HUDEP-2 (cell line): Measurements from ENCODE around the gene PRICKLE3.
"Not testable (repeated sequence)": the region's sequence is repeated elsewhere in the genome, so short reads cannot be mapped to it uniquely, and the experiment has no call there.

Experiments
- DNase-seq, 76 experiments: peaks; one replicate each; lab custom pipeline; 2025; ENCODE audit not compliant: unreplicated experiment in 76 of 76; lab: John Stamatoyannopoulos, UW

Gene PRICKLE3

DNA sequence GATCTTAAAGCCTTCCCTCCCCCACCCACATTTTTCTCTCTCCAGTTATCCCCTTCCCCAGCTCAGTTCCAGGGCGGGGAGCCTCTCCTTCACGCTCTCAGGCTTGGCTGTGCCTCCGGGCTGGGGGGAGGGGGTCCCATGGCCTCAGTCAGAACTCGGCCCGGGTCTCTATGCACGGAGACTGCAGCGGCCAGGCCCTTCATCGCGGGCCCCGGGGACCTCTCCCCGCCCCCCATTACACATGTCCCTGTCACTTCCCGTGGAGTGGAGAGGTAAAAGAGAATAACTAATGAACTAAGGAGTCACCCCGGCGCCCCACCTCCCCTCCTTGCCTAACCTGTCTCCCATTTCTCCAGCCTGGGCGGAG lies 838 bp upstream of the PRICKLE3 start:
- no peak for DNase-seq

DNA sequence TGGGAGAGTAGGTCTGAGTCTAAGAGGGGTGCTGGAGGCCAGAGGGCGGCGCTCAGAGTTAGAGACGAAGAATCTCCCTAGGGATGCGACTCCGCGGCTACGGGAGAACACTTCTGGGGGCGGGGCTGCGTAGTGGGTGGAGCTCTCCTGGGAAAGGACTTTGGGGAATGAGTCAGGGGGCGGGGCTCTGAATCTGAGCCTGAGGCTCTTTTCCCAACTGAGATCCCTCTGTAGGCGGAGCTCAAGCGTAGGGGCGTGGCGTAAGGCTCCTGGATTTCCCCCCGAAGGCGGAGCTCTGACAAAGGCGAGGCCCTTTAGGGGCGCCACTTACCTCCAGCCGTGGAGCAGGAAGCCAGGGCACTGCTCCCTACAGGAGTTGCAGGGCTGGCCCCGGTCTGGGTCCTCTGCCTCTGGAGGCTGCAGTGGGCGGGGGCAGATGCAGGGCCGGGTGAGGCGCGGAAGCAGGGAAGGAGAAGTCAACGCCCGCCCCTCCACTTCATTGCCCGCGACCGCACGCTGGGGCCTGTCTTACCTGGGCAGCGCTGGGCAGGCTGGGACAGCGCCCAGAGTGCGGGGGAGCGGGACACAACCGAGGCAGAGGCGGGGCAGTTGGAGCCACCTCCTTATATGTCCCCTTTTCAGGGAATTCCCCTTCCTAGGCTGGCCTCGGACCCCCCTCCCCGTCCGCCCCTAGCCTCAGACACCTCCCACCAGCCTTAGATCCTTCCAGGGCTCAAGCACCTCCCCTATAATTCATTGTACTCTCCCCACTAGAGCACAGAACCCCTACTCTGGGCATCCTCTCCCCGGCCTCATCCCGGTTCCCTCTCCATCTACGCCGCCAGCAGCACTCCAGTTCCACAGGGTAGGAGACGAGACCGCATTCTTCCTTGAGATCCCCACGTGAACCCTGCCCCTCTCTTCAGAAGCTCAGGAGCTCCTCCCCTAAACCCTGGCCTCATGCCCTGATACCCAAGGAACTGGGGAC lies 1.6 kb downstream of the PRICKLE3 start:
- peak in 36 of 76 experiments; percentile 8 to 62 (median 28) for DNase-seq

DNA sequence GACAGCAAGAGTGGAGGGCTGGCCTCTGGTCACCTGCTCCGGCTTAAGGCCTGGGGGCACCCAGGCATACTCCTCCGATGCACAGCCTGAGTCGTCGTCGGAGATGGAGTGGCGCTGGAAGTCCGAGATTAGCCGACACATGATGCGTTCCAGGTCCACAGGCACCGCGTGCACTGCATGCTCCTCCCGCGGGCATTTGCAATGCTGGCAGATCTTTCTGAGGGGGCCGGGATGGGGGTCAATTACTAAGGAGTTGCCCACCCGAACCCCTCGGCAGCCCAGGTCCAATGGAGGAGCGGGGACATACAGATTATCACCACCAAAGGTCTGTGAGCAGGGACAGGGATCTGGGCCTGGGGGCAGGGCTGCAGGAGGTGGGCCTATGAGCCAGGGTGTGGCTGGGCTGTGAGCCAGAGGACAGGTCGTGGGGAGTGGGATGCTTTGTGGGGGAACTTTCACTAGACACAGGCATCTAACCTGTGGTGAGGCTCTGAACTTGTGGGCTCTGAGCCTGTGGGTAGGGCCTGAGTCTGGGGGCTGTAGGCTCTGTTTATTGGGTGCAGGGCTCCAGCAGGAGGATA lies 2.4 kb downstream of the PRICKLE3 start:
- DNase-seq: no peak

DNA sequence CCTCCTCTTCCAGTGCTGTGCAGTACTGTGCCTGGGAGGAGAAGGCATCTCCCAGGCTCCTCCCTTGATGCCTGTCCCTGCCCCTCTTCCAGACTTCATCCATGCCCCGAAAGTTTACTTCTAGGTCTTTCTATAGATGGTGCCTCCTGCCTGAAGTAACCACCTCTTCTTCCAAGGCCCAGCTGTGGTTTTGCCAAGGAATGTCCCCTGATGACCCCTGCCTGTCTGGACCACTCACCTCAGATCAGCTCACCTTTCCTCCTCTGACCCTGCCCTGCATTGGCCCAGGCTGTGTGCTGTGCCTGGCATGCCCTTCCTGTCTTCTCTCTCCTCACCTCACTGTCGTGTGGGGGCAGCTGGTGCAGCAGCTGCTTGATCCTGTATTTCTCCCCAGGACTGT lies 6.8 kb downstream of the PRICKLE3 start:
- no peak for DNase-seq

DNA sequence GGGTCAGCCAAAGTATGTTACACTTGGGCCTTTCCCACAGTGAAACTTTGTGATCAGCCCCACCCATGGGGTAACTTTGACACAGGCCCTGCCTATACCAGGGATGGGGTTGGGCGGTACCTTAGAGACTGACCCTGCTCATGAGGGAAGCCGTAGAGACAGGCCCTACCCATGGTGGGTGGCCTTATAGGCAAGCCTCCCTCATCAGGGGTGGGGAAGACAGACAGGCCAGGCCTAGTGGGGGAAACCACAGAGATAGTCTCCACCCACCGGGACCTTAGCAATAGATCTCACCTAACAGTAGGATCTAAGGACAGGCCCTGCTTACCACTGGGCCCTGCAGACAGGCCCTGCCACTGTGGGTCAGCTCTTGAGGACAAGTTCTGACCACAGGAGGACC lies 7.6 kb downstream of the PRICKLE3 start:
- peak in 27 of 76 experiments; percentile 0 to 52 (median 21) for DNase-seq

DNA sequence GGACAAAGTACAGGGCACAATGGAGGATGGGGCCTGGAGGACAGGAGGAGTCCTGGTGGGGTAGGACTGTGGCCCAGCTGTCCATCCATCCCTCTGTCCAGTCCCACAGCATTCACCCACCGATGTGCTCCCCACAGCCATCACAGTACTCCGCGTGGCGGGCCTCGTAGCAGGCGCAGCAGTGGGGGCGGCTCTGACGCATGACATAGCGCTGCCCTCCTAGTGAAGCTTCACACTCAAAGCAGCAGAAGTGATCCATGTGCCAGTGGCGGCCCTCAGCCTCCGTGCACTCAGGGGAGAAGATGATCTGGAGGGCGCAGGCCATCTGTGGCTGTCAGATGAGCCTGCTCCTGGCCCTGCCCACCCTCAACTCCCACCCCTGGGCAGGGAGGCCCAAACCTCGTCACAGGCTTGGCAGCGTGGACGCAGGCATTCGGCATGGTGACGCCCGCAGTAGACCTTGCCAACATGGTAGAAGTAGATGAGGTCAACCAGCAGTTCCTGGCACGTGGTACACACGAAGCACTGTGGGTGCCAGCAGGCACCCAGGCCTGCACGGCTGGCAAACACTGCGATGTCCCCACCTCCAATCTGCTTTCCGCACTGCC lies 8.2 kb downstream of the PRICKLE3 start:
- peak in 7 of 76 experiments; percentile 3 to 48 (median 14) for DNase-seq

DNA sequence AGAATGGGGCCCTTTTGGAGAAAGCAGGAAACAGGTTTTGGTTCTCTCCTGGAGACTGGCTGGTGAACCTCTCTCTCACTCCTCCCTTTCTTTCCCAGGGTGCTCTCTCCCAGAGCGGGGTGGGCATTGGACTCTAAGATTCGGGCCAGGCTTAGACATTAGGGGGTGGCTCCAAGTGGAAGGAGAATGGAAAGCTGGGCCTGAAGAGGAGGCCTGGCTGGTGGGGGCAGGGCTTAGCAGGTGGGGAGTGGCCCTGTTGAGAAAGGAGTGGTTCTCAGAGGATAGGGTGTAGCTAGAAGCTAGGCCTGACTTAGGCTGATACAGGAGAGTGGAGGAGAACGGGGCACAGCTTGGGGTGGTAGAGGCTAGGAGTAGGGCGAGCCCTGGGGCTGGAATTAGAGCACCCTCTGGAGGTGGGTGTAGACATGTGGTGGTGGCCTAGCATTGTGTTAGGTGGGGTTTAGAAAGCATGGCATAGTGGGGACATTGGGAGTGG lies 8.8 kb downstream of the PRICKLE3 start:
- peak in 73 of 76 experiments; percentile 15 to 89 (median 70) for DNase-seq

DNA sequence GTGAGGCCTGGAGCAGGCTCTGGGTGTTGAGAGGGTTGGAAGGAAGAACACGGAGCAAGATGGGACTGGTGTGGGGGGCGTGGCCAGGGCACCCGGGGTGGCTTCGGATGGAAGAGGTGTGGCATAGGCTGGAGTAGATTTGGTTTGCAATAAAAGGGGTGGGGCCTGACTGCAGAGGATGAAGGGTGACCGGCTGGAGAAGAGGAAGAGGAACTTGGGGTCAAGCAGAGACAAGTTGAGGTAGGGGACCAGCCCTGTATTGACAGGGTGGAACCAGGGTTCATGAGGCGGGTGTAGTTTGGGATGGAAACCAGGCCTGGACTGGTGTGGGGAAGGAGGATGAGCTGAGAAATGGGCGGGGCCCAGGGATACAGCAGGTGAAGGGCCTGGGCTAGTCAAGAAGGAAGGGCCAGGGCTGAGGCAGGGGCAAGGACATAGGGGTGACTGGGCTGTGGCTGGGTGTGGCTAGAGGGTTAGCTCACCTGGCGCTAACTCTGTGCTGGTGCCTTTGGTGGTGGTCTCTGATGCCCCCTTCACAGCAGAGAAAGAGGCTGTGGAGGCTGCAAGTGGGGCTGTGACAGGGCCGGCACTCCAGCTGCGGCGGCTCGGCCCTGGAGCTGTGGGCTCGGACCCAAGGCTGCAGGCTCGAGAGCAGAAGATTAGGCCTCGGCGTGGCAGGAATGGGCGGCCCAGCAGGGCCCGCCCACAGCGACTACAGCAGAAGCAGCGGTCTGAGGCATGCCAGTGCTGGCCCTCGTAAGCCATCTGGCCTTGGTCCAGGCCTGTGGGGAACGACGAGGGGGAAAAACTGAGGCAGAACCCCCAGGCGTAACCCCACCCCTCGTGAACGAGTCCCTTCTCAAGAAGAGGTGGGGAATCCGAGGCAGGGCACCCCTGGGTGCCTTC lies 9.5 kb downstream of the PRICKLE3 start:
- peak in 69 of 76 experiments; percentile 1 to 74 (median 50) for DNase-seq

DNA sequence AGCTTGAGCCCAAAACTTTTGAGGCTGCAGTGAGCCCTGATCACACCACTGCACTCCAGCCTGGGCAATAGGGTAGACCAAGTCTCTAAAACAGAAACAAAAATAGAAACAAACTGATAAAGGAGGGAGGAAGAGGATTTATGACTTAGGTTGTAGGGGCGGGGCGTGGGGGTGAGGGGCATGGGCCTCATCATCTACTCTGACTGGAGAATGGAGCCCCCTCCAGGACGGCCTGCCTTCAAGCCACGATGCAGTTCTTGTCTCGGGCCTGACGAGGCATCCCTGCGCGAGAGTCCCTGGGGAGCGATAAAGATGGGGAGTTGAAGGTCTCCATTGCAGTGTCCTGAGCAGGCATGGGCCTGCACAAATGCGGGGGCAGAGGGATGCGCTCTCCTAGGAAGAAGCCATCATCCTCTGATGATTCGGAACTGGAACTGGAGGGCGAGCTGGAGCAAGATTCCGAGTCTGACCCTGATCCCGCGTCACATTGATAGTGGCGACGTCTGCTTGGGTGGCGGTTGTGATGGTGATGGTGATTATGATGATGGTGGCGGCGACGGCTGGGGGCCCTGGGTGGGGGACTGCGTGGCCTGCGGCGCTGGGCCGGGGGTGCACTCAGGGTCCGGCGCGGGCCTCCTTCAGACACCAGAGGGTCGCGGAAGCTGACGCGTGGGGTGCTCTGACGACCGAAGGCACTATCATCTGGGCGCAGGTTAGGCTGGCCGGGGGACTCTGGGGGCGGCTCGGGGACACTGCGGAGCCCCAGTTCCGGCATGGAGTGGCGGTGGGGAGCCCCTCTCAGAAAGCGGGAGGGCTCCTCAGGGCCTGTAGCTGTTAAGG lies 10.5 kb downstream of the PRICKLE3 start:
- DNase-seq: no peak

DNA sequence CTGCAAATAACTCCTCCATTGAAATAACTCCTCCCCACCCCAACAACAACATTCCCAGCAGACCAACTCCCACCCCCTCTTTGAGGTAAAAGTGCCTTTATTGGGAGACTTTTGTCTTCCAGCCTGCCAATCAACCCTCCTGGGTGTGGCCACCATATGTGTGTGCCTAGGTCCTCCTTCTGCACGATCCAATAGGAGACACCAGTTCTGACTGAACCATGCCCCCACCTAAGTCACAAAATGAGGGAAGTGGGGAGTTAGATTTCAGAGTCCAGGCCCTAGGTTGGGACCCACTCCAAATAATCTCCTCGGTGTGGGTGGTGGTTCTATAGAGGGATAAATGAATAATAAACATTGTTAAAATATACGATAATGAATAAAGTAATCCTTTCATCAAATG lies 11.4 kb downstream of the PRICKLE3 start:
- DNase-seq: peak in 10 of 76 experiments; percentile 1 to 11 (median 6)

DNA sequence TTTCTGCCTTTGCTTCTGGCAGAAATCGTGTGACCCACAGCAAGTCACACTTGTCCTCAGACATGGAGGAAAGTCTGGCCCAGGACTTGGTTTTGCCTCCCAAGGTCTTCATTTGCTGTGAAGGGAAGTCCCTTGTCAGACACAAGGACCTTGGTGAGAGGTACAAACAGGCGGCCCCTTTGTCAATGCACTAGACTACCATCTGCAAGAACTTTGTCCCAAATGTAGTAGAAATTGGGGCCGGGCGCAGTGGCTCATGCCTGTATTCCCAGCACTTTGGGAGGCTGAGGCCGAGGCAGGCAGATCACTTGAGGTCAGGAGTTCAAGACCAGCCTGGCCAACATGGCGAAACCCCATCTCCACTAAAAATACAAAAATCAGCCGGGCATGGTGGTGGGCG lies 12.6 kb downstream of the PRICKLE3 start:
- not testable (repeated sequence) for DNase-seq

DNA sequence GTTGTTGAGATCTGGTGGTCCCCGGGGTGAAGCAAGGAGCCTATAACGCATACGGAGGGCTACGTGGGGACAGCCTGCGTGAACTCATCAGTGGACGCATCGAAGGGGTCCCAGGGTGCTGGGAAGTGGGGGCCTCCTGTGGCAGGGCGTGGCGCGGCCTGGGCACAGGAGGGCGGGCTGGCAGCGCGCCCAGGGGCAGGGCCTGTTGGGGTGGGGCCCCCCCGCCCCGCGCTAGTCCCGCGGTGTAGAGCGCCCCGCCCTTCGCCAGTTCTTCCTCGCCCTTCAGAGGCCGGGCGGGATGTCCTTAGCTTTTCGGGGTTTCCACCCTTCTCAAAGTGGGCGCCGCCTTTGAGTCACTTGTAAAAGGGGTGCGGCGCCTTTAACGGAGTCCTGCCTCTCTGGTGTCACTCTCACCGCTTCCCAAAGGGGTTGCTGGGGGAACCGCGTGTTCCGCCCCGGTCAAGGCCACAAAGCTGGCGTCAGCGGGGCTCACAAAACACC lies 13.8 kb downstream of the PRICKLE3 start:
- DNase-seq: peak in 74 of 76 experiments; percentile 9 to 89 (median 79)

DNA sequence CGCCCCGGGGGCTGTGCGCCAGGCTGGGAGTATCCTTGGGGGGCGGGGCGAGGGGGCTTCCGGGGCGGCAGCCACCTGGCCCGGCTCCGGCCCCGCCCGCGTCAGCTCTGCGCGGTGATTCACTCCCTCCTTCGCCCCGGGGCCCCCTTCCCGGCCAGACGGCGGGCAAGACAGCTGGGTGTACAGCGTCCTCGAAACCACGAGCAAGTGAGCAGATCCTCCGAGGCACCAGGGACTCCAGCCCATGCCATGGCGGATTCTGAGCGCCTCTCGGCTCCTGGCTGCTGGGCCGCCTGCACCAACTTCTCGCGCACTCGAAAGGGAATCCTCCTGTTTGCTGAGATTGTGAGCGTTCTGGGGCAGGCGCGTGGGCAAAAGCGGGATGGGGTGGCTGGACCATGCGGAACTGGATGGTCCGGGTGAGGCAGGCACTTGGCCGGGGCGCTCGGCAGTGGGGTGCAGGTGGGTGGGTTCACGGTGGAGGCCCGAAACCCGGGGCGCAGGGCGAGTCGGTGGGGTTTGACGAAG lies 14.4 kb downstream of the PRICKLE3 start, which contains the start of gene PLP2:
Gene PLP2, plus strand, starts transcription at position 147 of the 528 bp plus-strand sequence. Its CDS starts 103 bp downstream, at position 250.
- DNase-seq: peak in 39 of 76 experiments; percentile 6 to 57 (median 20)

DNA sequence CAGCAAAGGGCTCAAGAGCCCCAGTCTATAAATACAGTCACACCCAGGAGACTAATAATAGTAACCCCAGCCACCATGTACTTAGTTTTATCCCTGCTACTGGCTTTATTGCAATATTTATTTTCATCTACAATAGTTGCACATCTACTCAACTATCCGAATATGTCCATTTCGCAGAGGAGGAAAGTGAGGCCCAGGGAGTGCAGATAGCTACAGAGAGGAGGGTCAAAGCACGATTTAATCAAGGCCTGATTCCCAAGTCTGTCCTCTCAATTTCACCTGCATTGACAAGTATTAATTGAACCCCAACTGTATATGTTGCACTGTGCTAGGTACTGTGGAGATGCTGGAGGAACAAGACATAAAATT lies 18.4 kb downstream of the PRICKLE3 start:
- DNase-seq: peak in 1 of 76 experiments; percentile 42

DNA sequence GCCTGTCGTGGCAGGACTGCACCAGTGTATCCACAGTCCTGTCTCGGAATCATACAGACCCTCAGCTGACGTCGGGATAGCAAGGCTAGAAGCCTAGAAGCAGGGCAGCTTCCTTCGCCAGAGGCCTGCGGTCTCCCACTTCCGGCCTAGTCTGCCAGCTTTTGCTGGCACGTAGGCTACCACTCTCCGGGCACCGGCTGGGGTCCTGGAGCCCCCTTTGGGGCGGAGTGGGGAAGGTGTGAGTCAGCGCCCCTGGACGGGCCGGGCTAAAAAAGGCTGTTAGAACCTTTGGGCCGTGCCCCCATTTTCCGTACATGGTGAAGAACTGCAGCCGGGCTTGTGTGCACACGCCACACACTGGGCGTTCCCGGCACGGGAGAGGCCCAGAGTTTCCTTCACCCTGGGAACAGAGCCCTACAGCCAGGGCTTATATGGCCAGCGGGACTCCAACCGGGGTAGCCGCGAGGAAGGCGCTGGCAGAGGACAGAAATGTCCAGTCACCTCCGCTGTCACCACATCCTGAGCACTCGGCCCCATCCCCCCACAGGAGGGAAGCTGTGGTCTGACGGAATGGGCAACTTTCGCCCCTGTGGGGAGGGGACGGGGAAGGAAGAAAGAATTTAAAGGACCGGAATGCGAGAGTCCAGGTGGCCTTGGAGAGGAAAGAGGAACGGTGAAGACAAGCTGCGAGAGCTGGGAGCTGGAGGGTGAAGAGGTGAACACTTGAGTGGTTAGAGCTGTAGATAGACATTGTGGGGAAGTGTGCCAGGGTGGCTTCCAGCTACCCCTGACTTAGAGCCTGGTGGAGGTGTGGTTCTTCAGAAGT lies 19.0 kb downstream of the PRICKLE3 start:
- DNase-seq: peak in 72 of 76 experiments; percentile 18 to 84 (median 58)

DNA sequence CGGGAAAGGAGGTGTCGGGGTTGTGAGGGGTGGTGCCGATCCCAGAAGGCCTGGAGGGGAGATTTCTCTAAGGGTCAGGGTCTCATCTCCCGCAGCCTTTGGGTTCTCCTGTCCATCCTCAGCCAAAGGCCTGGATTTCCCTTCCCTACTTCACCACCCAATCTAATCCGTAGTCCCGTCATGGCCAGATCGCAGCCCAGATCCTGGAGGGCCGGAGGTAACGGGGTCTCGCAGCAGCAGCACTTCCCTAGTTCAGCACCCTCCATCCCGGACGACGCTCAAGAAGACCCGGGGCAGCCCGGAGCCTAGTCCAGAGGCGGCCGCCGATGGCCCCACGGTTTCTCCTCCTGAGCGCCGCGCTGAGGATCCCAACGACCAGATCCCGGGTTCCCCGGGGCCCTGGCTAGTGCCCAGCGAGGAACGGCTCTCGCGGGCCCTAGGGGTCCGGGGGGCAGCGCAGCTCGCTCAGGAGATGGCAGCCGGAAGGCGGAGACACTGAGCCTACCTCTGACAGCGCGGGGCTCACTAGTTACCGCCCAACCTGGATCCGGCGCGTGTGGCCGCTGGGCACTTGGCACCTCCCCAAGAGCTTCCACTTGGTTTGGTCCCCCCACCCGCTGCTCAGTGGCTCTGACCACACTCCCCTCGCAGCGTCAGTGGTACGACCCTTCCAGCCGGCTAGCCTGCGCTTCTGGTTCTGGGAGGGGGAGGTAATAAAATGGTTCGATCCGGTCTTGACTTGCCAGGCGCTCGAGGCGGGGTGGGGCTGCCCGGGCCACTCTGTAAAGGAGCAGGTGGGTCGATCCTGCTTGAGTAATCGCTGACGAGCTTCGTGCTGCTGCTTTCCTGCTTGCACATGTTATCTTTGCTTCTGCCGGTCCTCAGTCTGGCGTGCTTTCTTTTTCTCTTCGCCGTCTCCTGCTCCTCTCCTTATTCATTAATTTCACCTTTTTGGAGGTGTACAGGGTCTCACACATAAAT lies 20.0 kb downstream of the PRICKLE3 start:
- DNase-seq: peak in 74 of 76 experiments; percentile 30 to 92 (median 85)
